HG03520 (cell line): ENCODE measurements around the gene HPD.
"Not testable (repeated sequence)": the region's sequence is repeated elsewhere in the genome, so short reads cannot be mapped to it uniquely, and the experiment has no call there.

ENCODE experiments used
- ATAC-seq: cut with Tn5 transposase; IDR thresholded peaks from one replicate; pipeline ENCODE4 v1.9.1; 2021; ENCODE audit warnings: mild to moderate bottlenecking, moderate library complexity; ENCODE audit not compliant: unreplicated experiment

Gene HPD

DNA sequence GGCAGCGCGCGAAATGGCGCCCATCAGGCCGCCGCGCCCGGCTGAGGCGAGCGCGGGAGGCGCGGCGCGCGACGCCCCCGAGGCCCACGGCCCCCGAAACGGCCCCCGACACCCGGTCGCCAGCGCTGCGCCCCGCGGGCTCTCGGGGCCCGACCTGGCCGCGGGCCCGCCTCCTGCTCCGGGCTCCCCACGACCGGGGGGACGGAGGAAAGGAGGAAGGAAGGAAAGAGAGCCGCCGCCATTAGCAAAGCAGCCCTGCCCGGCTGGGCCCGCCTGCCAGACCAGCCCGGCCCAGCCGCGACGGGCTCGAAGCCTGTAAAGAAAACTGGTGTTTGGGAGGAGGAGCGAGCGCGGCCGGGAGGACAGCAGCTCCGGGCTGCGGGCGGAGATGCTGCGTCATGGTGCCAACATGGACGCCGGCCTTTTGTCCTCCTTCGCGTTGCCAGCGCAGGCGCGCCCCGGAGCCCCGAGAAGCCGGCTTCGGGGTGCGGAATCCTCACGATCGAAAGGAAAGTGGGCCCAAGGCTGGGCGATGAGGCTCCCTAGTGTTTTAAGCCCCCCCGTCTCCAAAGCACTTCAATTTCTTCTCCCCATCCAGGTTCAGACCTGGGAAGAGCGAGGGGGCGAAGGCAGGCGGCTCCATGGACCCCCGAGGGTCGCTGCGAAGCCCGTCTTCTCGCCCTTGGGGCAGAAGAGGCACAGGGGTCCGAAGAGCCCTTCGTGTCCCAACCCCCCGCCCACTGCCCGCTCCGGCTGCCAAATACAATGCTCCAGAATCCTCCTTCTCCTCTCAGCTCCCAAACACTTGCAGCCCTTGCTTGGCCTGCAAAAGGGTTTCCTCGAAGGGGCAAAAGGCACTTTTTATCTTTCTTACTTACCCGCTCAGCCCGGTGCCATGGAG, 57.7 kb downstream of the HPD start:
- ATAC-seq: no peak

DNA sequence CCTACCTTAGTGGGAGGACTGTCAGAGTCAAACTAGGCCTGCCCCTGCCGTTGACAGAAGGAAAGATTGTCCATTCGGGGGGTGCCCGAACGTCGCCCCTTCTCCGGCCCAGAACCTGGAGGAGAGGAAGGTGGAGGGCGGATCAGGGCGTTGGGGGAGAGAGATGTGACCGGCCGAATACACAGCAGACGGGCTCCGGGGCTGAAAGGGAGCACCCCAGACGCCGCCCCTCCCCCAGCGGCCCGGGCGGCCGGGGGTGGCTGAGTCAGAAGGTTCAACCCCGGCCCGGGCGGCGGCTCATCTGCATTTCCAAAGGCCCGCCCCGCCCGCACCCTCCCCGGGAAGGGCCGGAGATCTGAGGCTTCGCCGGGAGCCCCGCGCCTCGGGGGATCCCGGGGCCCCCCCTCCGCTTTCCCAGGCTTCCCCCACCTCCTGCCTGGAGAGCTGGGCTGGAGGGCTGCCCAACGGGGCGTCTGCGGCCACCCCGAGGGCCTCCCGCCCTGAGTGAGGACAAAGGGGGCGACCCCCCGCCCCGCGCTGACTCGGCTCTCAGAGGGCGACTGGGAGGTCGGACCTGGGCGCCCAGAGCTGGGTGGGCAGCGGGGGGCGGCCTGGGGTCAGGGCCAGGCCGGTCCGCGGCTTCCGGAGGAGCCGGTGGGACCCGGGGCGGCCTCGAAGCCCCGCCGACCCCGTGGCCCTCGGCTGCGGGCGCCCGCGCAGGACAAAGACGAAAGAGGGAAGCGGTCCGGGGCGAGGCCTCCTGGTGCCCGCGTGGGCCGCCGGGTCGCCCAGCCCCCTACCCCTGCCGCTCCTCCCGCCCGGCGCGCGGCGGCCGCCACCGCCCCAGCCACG, 58.6 kb downstream of the HPD start:
- no peak for ATAC-seq

DNA sequence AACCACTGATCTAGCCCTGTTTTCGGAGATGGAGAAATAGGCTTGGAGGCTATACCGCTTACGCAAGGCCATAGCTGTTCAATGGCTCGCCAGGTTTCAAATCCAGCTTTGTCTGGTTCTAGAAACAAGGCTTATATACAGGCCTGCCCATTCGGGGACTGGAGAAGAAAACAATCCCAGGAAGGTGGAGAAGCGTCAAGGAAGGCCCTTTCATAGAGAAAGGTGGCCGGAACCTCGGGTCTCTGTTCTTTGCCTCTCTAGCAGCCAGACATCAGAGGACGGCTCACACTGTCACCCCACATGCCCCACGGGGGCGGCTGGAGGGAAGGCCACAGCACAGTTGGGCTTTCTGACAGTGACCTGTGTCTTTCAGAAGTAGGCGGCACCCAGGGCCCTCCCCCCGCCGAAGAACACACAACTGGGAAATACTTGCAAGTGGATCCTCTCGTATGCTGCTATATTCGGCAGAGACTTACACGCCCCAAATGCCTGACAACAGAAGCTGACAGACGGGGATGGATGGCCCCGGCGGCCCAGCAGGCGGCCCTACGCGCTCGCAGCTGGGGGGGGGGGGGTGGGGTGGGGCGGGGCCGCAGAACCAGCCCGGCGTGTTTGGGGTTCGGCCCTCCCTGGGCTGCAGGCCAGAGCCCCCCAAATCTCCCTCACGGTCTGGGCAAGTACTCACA, 59.4 kb downstream of the HPD start:
- ATAC-seq: no peak

DNA sequence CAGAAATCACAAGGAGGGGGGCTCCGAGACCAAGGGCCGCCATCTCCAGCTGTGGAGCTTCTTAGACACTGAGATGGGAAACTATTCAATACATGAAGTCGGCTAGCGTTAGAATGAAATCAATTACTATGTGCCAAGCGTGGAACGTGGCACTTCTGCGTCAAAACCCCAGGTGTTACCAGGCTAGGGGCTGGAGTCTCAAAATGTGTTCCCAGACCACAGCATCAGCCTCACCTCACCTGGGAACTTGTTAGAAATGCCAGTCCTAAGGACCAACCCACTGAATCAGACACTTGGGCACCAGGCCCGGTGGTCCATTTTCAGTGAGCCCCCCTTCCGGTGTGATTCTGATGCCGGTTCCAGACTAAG, 59.9 kb downstream of the HPD start:
- ATAC-seq: no peak

DNA sequence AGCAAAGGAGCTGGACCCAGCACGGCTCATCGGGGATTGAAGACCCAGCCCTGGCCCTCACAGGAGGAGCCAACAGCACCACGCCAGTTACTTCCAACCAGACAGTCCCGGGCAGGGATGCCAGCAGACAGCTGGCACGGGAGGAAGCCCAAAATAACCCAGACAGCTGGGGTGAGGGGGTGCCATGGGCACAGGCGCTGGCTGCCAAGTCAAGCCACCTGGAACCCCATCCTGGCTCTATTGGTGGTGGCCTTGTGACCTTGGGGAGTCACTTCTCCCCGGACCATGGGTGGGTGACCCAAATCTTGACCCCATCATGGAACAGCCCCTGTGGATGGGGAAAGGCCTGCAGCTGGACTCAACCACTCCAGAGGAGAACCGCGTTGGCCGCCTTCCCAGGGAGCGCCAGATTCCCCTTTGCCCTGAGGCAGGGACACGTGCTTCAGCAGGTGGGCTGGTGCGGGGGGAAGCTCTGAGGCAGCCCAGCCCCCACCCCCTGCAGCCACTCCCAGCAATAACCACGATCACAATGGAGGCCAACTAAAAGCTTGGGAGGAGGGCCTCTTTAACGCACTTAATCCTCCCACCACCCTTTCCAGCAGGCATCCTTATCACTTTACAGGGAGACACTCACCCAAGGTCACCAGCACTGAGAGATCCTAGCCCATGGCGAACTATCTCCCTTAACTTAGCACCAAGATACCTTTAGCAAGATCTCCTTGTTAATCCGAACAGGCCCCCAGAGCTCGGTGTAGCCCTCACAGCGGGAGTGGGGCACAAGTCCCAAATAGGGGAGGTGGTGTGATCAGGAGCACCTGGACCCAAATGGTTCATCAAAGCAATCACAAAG, 60.5 kb downstream of the HPD start:
- no peak for ATAC-seq

DNA sequence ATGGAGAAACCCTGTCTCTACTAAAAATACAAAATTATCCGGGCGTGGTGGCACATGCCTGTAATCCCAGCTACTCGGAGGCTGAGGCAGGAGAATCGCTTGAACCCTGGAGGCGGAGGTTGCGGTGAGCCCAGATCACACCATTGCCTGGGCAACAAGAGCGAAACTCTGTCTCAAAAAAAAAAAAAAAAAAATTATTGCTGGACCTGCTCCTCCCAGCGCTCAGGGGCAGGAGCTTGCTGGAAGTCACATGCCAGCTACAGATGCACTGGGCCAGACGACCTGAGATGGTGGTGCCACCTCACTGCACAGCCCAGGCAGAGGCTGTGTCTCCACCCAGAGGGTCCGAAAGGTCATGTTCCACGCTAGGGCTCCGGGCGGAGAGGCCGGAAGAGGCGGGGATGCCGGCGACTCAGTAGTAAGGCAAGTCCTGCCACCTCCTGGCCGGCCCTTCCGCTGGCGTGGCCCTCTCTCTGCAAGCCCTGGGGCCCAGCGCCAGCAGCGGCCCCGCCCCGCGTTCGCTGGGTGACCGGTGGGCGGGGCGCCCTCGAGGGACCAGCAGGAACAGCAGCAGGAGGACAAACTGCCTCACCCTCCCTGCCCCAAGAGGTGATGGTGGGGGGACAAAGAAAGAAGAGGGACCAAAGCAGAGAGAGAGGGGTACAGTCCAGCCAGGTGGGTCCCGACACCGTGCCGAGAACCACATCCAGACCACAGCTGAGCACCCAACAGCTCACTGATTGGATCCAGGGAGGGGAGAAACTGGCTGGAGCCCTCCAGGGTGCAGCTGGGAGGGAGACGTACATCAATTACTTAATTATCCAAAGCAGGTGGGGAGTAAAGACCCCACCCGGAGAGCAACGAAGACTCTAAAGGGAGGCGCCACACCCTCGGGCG, 61.6 kb downstream of the HPD start:
- ATAC-seq: no peak

DNA sequence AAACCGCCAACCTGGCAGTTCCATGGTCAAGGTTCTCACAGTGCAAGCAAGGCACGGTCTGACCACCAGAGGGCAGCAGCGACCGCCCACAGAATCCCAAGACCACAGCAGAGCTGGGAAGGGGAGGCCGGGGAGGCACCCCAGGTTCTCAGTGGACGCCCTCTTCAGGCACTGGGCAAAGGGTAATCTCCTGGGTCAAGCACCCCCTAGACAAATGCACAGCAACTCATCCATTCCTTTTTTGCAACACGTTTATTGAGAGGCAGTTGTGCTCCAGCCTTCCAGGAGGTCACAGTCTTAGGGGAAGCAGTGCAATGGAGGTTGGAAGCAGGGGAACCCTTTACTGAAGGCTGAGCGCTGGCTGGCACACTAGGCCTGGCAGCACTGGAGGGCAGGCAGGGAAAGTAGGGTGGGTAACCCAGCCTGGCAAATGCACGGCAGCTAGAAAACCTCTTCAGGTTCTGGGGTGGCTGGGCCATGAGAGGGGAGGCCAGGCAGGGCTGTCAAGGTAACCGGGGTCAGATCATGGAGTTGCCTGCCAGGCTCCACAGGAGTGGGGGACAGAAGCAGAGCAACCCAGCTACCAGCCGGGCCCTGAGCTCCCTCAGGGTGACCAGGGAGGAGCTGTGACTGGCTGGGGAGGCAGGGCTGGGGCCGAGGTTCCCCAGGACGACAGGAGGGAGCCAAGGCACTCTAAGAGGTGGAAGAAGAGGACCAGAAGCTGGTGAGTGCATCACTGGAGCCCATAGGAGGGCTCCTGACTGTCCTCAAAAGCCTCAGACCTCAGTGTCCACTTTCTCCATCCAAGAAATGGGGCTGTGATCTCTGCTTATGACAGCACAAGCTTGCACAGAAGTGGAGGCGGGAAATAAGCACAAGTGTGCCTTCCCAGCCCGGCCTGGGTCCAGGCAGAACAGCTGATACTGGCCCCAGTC, 63.4 kb downstream of the HPD start:
- no peak for ATAC-seq

DNA sequence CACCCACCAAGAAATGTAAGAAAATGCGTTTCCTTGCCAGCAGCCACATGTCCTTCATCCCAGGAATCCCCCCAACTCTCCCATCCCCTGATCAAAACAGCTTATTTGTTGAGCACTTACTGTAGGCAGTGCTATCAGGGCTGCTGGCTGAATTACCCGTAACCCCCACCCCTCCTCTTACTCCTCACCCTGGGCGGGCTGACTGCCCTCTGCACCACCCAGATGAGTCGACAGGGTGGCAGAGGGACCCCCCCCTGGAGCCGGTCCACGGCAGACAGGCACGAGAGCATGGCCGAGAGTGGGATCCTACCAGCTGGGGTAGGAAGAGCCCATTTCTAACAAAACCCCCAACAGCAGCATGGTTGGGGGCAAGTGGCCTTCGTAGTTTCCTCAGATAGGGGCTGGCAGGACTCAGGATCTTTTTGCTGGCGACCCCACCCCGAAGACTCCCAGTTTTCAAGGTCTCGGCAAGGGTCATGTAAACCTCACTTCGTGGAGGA, 64.1 kb downstream of the HPD start:
- no peak for ATAC-seq

DNA sequence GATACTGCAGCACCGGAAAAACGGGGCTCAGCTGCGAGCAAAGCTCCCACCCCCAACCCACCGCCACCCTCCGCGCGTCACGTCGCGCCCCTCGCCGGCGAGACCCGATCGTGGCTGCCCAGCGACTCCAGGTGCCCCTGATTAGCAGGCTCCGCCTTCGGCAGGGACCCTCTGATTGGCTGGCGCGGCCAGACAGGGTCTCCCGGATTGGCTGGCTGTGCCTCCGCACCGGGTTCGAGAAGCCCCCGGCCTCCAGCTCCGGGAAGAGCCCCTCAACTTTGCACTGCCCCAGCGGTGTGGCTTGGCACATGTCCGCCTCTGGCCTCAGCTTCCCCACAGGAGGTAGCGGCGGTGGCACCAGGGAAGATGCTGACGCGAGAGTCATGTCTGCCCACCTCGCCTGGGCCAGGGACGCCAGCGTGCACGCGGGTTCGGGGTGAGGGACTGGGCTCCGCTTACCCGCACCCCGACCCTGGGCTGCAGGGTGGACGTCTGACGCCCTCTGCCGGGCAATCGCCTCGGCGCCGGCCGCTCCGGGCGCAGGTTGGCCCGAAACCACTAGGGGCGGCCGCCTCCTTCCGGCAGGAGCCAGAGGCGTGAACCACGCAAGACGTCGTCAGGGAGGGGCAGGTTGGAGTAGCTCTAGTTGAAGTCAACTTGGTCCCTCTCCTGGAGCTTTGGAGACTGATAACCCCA, 64.7 kb downstream of the HPD start:
- ATAC-seq: peak; percentile 54

DNA sequence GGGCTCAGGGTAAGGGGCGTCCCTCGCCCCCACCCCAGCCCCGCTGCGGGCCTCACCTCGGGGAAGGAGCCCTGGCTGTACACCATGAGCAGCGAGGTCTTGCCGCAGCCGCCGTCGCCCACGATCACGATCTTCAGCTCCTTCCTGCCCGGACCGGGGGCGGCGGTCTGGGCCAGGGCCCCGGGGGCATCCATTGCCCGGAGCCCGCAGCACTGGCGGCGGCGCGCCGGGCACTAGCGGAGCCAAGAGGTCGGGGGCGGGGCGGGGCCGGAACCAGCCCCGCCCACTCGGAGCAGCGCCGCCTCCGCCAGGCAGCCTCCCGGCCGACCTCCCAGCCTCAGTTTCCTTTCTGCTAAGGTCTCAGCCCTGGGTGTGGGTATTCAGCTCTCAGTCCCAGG, 65.2 kb downstream of the HPD start, which contains the start of gene RHOF:
Gene RHOF (minus strand): TSS at position 249 of the 398 bp plus-strand sequence. CDS start 55 bp downstream, at position 194.
- peak; percentile 11 for ATAC-seq

DNA sequence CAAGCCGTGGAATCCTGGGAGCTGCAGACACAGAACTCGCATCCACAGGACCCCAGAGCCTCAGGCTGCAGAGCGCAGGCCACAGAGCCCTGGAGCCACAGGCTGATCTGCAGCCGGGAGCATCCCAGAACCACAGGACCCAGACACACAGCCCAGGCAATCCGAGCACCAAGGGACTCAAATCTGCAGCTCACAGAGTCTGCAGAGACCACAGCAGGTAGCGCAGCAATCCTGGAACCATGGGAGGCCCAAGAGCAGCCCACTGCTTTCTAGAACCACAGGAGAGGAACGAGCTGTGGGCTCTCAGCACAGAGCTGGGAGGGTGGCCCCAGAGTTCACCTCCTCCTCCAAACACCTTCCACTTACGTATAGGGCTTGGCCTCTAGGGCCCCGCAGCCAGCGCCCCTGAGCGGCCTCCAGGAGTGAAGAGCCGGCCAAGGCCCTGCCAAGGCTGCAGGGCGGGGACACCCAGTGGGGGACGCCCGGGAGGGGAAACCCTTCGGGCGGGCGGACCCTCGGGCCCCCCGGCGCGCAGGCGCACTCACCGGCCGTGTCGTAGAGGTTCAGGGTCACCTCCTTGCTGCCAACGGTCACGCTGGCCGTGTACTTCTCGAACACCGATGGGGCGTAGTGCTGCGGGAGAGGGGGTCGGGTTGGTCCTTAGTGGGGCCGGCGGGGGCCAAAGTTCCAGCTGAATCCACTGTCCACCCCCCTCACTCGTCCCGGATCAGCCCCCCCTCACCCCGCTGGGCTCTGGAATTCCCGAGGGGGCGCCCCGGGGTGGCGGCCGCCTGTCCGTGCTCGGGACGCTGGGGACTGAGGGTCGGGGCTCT, 65.8 kb downstream of the HPD start:
- no peak for ATAC-seq

DNA sequence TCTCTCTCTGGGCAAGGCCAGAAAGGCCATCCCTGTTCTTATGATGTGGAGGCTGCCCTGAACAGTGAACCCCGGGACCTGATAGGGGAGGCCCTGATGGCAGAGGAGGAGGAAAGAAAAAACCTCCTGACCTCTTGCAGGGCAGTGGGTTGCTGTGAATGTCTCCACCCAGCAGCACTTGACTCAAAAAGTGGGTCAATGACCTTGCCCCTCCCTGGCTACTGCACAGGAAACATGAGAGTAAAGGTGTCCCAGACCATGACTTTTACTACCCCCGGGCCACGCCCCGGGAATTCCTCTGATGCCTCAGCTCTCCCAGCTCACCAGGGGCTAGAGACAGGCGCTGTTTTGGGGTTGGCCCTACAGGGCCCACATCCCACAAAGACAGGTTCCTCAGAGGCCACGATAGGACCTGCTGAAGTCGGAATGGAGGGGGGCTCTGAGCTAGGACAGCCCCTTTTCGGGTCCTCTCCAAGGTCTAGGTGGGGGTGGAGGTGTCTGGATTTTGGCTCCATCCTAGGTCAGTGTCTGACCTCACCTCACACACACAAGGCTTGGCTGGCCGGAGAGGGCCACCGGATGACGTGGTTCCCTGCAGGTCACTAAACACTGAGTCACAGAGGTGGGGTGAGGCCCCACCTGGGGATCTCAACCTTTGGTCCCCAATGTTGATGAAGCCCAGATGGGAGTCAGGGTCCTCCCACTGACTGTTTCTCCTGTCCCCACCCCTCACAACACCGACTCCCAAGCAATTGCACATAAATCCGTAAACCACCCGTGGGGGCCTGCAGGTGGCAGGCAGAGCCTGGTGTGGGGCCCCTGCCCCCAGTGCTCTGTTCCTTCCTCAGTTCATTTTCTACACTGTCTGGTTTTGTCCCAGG, 66.7 kb downstream of the HPD start:
- no peak for ATAC-seq

DNA sequence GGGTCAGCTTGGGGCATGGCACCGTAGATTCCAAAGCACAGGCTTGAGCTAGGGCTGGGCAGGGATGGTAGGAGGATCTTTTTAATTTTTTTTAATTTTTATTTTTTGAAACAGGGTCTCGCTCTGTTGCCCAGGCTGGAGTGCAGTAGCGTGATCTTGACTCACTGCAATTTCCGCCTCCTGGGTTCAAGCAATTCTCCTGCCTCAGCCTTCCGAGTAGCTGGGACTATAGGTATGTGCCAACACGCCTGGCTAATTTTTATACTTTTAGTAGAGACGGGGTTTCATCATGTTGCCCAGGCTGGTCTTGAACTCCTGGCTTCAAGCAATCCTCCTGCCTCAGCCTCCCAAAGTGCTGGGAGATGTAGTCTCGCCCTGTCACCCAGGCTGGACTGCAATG, 67.9 kb downstream of the HPD start:
- not testable (repeated sequence) for ATAC-seq

DNA sequence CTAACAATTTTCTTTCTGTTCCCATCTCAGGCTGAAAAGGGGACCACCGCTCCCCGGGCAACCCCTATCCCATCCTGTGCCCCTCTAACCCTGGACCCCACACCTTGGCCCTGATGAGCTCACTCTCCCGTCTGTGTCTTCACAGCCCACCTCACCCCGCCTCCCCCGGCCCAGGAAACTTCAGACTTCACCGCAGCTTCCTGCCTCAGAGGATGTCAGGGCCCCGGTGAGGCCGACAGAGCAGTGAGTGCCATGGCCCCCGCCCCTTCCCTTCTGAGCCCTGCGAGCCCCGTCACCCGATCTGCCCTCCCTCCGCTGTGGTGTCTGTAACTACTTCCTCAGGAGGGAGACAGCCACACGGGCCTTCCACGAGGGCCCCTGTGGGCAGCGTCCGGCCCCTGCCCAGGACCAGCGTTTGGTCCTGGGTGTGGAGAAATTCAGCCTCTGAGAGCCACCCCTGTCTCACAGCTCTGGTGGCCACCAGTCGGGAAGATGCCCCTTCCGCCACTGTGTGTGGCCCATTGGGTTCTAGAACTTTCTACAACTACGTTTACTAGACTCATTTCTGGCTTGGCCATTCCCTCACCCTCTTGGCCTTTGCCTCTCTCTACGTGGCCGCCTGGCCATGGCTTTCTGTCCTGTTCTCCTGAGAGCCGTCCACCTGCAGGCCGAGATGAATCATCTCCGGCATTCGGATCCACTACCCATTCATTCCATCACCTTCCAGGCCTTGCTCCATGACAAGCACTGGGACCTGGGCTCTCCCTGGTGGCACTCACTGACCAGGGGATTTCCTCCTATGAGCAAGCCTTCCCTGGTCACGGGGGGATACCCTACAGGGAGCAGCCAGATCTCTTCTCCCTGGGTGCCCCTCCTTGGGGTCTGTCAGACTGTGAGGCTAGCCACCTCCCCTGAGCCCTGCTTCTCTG, 68.6 kb downstream of the HPD start:
- ATAC-seq: peak; percentile 23
